Fibroblast of mammary gland (primary cell): ENCODE results near the gene MEOX1.

ENCODE experiments used
- DNase-seq: peaks from one replicate; pipeline ENCODE4 v3.0.0-alpha.2; 2010; ENCODE audit warnings: low read depth
- H3K4me3 ChIP-seq: 2 replicates; pipeline ENCODE4 v1.5.1; 2011; ENCODE audit warnings: low read depth, mild to moderate bottlenecking, low read length, moderate library complexity; ENCODE audit not compliant: control insufficient read depth
- CTCF ChIP-seq: conservative IDR thresholded peaks from 2 replicates; pipeline ENCODE4 v1.5.1; 2011; ENCODE audit warnings: low read depth, low read length, inconsistent platforms; ENCODE audit not compliant: control insufficient read depth, insufficient read depth

The MEOX1 gene

GRCh38 chr17:43661699-43662412, at the start of gene MEOX1:
Gene MEOX1 (minus strand): TSS chr17:43661922. CDS start chr17:43661534, 388 bp downstream.
- DNase-seq = peak; percentile 79
- no peak for TF ChIP-seq CTCF
- no peak within 1 kb of the TSS for H3K4me3 ChIP-seq

- TF ChIP-seq CTCF = no peak
- H3K4me3 ChIP-seq = no peak overlapping the region
- DNase-seq = no peak
Observed at GRCh38 chr17:43710101-43710500, 48.4 kb upstream of the MEOX1 start.

- TF ChIP-seq CTCF = no peak
- DNase-seq = no peak
- H3K4me3 ChIP-seq = no peak overlapping the region
Observed at GRCh38 chr17:43709210-43709609, 47.5 kb upstream of the MEOX1 start.

GRCh38 chr17:43707184-43707583, 45.5 kb upstream of the MEOX1 start:
- H3K4me3 ChIP-seq = no peak overlapping the region
- no peak for TF ChIP-seq CTCF
- DNase-seq = no peak

GRCh38 chr17:43706235-43706634, 44.5 kb upstream of the MEOX1 start:
- no peak for TF ChIP-seq CTCF
- no peak for DNase-seq
- H3K4me3 ChIP-seq = no peak overlapping the region

- no peak for TF ChIP-seq CTCF
- no peak for DNase-seq
Observed at GRCh38 chr17:43703630-43704029, 41.9 kb upstream of the MEOX1 start.

More at GRCh38 chr17:43703630-43704029, 41.9 kb upstream of the MEOX1 start:
- no peak overlapping the region for H3K4me3 ChIP-seq
